WTC11 (cell line): Measurements from ENCODE around the gene ZNF415.

Experiments
- CREB1 ChIP-seq: sonication (generic); formaldehyde crosslinking; IDR thresholded peaks from 2 replicates; pipeline ENCODE4 v1.8.0; 2023; ENCODE audit warnings: mild to moderate bottlenecking, missing genetic modification reagents
- ESRRA ChIP-seq: sonication (generic); formaldehyde crosslinking; IDR thresholded peaks from 2 replicates; pipeline ENCODE4 v1.8.1; 2022; ENCODE audit warnings: mild to moderate bottlenecking, missing genetic modification reagents, borderline replicate concordance
- GABPB1 ChIP-seq: sonication (generic); formaldehyde crosslinking; IDR thresholded peaks from 2 replicates; pipeline ENCODE4 v1.8.1; 2023; ENCODE audit warnings: mild to moderate bottlenecking, missing genetic modification reagents
- ZNF138 ChIP-seq: sonication (generic); formaldehyde crosslinking; conservative IDR thresholded peaks from 2 replicates; pipeline ENCODE4 v1.8.1; 2022; ENCODE audit warnings: mild to moderate bottlenecking, moderate library complexity, missing genetic modification reagents
- TF ChIP-seq, protein P1 (sequence below): sonication (generic); formaldehyde crosslinking; IDR thresholded peaks from 2 replicates; pipeline ENCODE4 v1.8.0; 2022; ENCODE audit warnings: mild to moderate bottlenecking, missing genetic modification reagents
- TF ChIP-seq, protein P2 (sequence below): sonication (generic); formaldehyde crosslinking; IDR thresholded peaks from 2 replicates; pipeline ENCODE4 v1.8.0; 2022; ENCODE audit warnings: missing genetic modification reagents
- TF ChIP-seq, protein P3 (sequence below): fragments of 200-600 bp; IDR thresholded peaks from 2 replicates; pipeline ENCODE4 v1.8.0; 2022; ENCODE audit warnings: antibody characterized with exemption
- TF ChIP-seq, protein P4 (sequence below): sonication (generic); formaldehyde crosslinking; IDR thresholded peaks from 2 replicates; pipeline ENCODE4 v1.8.1; 2022; ENCODE audit warnings: mild to moderate bottlenecking, missing genetic modification reagents, moderate library complexity, borderline replicate concordance
- TF ChIP-seq, protein P5 (sequence below): sonication (generic); formaldehyde crosslinking; IDR thresholded peaks from 2 replicates; pipeline ENCODE4 v1.8.1; 2023; ENCODE audit warnings: mild to moderate bottlenecking, moderate library complexity, missing genetic modification reagents
- TF ChIP-seq, protein P6 (sequence below): fragments of 250-450 bp; sonication (Bioruptor Pico); IDR thresholded peaks from 2 replicates; pipeline ENCODE4 v2.1.2; 2022; ENCODE audit warnings: mild to moderate bottlenecking, moderate library complexity

DNA sequence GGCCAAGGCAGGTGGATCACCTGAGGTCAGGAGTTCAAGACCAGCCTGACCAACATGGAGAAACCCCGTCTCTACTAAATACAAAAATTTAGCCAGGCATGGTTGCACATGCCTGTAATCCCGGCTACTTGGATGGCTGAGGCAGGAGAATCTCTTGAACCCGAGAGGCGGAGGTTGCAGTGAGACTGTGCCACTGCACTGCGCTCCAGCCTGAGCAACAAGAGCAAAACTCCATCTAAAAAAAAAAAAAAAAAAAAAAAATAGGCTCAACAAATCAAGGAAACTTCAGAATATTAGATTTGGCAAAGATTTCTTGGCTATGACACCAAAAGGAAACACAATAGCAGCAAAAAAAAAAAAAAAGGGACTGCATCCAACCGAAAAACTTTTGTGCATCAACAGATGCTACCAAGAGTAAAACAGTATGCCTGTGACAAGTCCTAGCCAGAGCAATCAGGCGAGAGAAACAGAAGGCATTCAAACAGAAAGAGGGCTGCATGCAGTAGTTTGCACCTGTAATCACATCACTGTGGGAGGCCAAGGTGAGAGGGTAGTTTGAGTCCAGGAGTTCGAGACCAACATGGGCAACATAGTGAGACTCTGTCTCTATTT is 53.3 kb downstream of the ZNF415 start:
- TF ChIP-seq, protein P1, sequence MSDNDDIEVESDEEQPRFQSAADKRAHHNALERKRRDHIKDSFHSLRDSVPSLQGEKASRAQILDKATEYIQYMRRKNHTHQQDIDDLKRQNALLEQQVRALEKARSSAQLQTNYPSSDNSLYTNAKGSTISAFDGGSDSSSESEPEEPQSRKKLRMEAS (CRISPR knock-in tag), result no peak
- TF ChIP-seq GABPB1 (no peak), ESRRA (CRISPR knock-in tag) (no peak), ZNF138 (no peak), CREB1 (CRISPR knock-in tag) (no peak)
- TF ChIP-seq, protein P2, sequence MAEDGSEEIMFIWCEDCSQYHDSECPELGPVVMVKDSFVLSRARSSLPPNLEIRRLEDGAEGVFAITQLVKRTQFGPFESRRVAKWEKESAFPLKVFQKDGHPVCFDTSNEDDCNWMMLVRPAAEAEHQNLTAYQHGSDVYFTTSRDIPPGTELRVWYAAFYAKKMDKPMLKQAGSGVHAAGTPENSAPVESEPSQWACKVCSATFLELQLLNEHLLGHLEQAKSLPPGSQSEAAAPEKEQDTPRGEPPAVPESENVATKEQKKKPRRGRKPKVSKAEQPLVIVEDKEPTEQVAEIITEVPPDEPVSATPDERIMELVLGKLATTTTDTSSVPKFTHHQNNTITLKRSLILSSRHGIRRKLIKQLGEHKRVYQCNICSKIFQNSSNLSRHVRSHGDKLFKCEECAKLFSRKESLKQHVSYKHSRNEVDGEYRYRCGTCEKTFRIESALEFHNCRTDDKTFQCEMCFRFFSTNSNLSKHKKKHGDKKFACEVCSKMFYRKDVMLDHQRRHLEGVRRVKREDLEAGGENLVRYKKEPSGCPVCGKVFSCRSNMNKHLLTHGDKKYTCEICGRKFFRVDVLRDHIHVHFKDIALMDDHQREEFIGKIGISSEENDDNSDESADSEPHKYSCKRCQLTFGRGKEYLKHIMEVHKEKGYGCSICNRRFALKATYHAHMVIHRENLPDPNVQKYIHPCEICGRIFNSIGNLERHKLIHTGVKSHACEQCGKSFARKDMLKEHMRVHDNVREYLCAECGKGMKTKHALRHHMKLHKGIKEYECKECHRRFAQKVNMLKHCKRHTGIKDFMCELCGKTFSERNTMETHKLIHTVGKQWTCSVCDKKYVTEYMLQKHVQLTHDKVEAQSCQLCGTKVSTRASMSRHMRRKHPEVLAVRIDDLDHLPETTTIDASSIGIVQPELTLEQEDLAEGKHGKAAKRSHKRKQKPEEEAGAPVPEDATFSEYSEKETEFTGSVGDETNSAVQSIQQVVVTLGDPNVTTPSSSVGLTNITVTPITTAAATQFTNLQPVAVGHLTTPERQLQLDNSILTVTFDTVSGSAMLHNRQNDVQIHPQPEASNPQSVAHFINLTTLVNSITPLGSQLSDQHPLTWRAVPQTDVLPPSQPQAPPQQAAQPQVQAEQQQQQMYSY, result no peak
- TF ChIP-seq, protein P3, sequence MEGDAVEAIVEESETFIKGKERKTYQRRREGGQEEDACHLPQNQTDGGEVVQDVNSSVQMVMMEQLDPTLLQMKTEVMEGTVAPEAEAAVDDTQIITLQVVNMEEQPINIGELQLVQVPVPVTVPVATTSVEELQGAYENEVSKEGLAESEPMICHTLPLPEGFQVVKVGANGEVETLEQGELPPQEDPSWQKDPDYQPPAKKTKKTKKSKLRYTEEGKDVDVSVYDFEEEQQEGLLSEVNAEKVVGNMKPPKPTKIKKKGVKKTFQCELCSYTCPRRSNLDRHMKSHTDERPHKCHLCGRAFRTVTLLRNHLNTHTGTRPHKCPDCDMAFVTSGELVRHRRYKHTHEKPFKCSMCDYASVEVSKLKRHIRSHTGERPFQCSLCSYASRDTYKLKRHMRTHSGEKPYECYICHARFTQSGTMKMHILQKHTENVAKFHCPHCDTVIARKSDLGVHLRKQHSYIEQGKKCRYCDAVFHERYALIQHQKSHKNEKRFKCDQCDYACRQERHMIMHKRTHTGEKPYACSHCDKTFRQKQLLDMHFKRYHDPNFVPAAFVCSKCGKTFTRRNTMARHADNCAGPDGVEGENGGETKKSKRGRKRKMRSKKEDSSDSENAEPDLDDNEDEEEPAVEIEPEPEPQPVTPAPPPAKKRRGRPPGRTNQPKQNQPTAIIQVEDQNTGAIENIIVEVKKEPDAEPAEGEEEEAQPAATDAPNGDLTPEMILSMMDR, result no peak
- TF ChIP-seq, protein P4, sequence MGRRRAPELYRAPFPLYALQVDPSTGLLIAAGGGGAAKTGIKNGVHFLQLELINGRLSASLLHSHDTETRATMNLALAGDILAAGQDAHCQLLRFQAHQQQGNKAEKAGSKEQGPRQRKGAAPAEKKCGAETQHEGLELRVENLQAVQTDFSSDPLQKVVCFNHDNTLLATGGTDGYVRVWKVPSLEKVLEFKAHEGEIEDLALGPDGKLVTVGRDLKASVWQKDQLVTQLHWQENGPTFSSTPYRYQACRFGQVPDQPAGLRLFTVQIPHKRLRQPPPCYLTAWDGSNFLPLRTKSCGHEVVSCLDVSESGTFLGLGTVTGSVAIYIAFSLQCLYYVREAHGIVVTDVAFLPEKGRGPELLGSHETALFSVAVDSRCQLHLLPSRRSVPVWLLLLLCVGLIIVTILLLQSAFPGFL (CRISPR knock-in tag), result no peak
- TF ChIP-seq, protein P5, sequence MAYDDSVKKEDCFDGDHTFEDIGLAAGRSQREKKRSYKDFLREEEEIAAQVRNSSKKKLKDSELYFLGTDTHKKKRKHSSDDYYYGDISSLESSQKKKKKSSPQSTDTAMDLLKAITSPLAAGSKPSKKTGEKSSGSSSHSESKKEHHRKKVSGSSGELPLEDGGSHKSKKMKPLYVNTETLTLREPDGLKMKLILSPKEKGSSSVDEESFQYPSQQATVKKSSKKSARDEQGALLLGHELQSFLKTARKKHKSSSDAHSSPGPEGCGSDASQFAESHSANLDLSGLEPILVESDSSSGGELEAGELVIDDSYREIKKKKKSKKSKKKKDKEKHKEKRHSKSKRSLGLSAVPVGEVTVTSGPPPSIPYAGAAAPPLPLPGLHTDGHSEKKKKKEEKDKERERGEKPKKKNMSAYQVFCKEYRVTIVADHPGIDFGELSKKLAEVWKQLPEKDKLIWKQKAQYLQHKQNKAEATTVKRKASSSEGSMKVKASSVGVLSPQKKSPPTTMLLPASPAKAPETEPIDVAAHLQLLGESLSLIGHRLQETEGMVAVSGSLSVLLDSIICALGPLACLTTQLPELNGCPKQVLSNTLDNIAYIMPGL (CRISPR knock-in tag), result no peak
- TF ChIP-seq, protein P6, sequence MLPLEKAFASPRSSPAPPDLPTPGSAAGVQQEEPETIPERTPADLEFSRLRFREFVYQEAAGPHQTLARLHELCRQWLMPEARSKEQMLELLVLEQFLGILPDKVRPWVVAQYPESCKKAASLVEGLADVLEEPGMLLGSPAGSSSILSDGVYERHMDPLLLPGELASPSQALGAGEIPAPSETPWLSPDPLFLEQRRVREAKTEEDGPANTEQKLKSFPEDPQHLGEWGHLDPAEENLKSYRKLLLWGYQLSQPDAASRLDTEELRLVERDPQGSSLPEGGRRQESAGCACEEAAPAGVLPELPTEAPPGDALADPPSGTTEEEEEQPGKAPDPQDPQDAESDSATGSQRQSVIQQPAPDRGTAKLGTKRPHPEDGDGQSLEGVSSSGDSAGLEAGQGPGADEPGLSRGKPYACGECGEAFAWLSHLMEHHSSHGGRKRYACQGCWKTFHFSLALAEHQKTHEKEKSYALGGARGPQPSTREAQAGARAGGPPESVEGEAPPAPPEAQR (CRISPR knock-in tag), result no peak
